OCI-M2 (cell line): Measurements from ENCODE around the gene KCNN3.

Experiments
- DNase-seq: peaks from one replicate; lab custom pipeline; 2025; ENCODE audit not compliant: unreplicated experiment; lab: John Stamatoyannopoulos, UW

The KCNN3 gene

GRCh38 chr1:154773551-154773950 is 96.5 kb downstream of the KCNN3 start:
- no peak for DNase-seq

- DNase-seq = no peak
These were observed 97.2 kb downstream of the KCNN3 start for GRCh38 chr1:154772606-154773506.

GRCh38 chr1:154772056-154772455 is 98.0 kb downstream of the KCNN3 start:
- no peak for DNase-seq

GRCh38 chr1:154770897-154771594 is 99.0 kb downstream of the KCNN3 start:
- no peak for DNase-seq

- no peak for DNase-seq
These were observed 100.7 kb downstream of the KCNN3 start for GRCh38 chr1:154769193-154769895.

- no peak for DNase-seq
These were observed 101.5 kb downstream of the KCNN3 start for GRCh38 chr1:154768456-154769125.

- no peak for DNase-seq
These were observed 102.5 kb downstream of the KCNN3 start for GRCh38 chr1:154767315-154768240.

- DNase-seq = no peak
These were observed 104.1 kb downstream of the KCNN3 start for GRCh38 chr1:154765970-154766369.

- no peak for DNase-seq
These were observed 105.3 kb downstream of the KCNN3 start for GRCh38 chr1:154764773-154765172.

- no peak for DNase-seq
These were observed 105.9 kb downstream of the KCNN3 start for GRCh38 chr1:154764181-154764580.

GRCh38 chr1:154760469-154760933 is 109.6 kb downstream of the KCNN3 start:
- DNase-seq = no peak

GRCh38 chr1:154759793-154760192 is 110.3 kb downstream of the KCNN3 start:
- no peak for DNase-seq

- DNase-seq = no peak
These were observed 110.9 kb downstream of the KCNN3 start for GRCh38 chr1:154759196-154759595.

GRCh38 chr1:154758346-154758745 is 111.7 kb downstream of the KCNN3 start:
- no peak for DNase-seq

GRCh38 chr1:154756793-154757548 is 113.1 kb downstream of the KCNN3 start:
- DNase-seq = no peak

GRCh38 chr1:154755858-154756730 is 114.0 kb downstream of the KCNN3 start:
- no peak for DNase-seq

- no peak for DNase-seq
These were observed 116.7 kb downstream of the KCNN3 start for GRCh38 chr1:154753426-154753825.
